Ectodermal cell (in vitro differentiated cells): Measurements from ENCODE around the gene TMEM186.

Source experiments
- H3K27ac ChIP-seq: 2 replicates; pipeline ENCODE4 v1.7.0; 2013; ENCODE audit warnings: mild to moderate bottlenecking, low read depth, low read length; ENCODE audit not compliant: insufficient read depth, poor library complexity, severe bottlenecking
- H3K27me3 ChIP-seq: 2 replicates; pipeline ENCODE4 v1.7.0; 2013; ENCODE audit warnings: mild to moderate bottlenecking, low read length; ENCODE audit not compliant: insufficient read depth, control insufficient read depth, poor library complexity, severe bottlenecking
- H3K36me3 ChIP-seq: one replicate; pipeline ENCODE4 v1.7.0; 2013; ENCODE audit warnings: low read length; ENCODE audit not compliant: control insufficient read depth, insufficient read depth
- H3K4me1 ChIP-seq: one replicate; pipeline ENCODE4 v1.7.0; 2013; ENCODE audit warnings: low read length; ENCODE audit not compliant: control insufficient read depth, insufficient read depth
- H3K4me3 ChIP-seq: 2 replicates; pipeline ENCODE4 v1.7.0; 2013; ENCODE audit warnings: low read depth, low read length, control low read depth; ENCODE audit not compliant: insufficient read depth
- H3K9me3 ChIP-seq: 2 replicates; pipeline ENCODE4 v1.7.0; 2013; ENCODE audit warnings: mild to moderate bottlenecking, low read length, moderate library complexity; ENCODE audit not compliant: control insufficient read depth
- WGBS, 2 experiments: methylation state at CpG; one replicate each; pipeline ENCODE4 v1.1.7; 2013; ENCODE audit warnings: missing lambda C conversion rate in 2 of 2; 5-methylcytosine and 5-hydroxymethylcytosine counted together

The TMEM186 gene

DNA sequence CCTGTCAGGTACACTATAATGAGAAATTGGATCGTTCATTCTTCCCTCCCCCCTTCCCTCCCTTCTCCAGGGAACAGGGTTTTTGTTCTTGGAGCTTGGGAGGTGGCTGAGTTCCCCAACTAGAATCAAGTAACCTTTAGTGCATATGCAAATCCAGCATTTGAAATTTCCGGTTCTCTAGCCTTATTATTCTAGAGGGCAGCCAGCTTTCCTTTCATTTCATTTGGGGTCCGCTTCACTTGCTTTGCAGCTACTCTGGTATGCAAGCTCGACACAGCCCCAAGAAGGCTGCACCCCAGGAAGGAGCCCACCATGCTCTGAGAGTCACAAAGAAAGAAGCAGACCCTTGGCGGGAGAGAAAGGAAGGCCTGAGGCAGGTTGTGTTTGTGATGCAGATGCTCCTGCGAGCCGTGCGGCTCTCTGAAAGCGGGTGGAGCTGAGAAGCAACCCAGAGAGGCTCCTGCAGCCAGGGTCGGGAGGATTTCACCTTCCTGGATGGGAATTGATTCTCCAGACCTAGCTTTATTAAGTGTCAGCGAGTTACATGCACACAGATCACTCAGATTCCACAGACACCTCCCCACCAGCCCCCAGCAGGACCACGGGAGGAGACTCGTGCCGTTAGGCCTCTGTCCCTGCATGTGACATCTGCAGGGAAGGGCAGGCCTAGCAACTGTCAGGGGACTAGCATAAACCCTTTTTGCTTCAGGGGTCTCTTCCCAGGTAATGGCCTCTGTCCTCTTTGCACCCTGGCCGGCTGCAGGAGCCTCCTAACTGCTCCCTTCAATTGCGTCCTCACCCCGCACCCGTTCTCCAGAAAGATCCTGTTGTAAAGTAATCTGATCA, 34.7 kb upstream of the TMEM186 start:
- Histone ChIP-seq H3K9me3 (no peaks in the 10 kb centered on the region), H3K4me1 (peaks cover 13% of the 10 kb centered on the region), H3K36me3 (no peaks in the 10 kb centered on the region), H3K4me3 (no peak overlapping the region), H3K27ac (peak overlapping the region; percentile 92), H3K27me3 (no peaks in the 10 kb centered on the region)
- WGBS, 2 experiments = 14% methylated on average over 18 of the region's 18 CpGs

DNA sequence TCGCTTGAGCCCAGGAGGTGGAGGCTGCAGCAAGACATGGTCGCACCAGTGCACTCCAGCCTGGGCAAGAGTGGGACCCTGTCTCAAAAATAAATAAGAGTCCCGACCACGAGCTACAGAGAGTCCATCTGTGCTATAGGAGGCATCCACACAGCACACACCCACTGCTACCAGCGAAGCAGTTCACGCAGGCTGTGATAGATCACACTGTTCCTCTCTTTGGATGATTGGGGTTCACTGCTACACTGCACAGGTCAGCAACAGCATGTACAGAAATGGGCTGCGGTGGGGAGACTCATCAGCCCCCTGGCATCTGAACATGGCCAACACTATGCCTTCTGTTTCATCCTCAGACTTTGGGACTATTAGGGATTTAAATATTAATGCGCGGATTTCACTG, 34.0 kb upstream of the TMEM186 start:
- Histone ChIP-seq H3K27me3 (no peaks in the 10 kb centered on the region), H3K36me3 (no peaks in the 10 kb centered on the region), H3K4me3 (no peak overlapping the region), H3K4me1 (peaks cover 13% of the 10 kb centered on the region), H3K27ac (peak overlapping the region; percentile 92), H3K9me3 (no peaks in the 10 kb centered on the region)
- WGBS, 2 experiments = 57 to 59% methylated on average over 9 of the region's 9 CpGs

DNA sequence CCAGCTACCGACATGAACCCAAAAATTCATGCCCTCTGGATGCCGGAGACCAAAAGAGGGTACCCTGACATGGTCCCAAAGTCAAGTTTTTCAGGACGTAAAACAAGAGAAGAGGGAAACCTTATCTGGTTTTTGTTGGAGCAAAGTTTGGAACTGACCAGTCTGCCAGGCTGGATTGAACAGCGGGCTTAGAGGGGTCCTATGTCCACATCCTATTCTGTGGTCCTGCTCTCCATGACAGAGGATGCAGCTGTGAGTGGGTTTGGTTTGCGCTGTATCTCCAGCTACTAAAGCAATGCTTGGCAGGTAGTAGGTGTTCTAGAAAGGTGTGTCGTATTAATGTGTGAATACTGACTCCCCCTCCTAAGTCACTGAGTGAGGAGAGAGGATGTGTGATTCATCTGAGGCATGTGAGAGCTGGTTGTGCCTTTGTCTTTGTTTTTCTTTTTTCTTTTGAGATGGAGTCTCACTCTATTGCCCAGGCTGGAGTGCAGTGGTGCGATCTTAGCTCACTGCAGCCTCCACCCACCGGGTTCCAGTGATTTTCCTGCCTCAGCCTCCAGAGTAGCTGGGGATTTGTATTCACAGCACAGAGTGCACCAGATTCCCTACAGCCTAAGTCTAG, 31.2 kb upstream of the TMEM186 start:
- H3K27me3 ChIP-seq = no peaks in the 10 kb centered on the region
- WGBS, 2 experiments = 92 to 94% methylated on average over 8 of the region's 8 CpGs
- no peak overlapping the region for H3K27ac ChIP-seq
- no peaks in the 10 kb centered on the region for H3K36me3 ChIP-seq
- H3K4me1 ChIP-seq = peaks cover 13% of the 10 kb centered on the region
- H3K9me3 ChIP-seq = no peaks in the 10 kb centered on the region
- no peak overlapping the region for H3K4me3 ChIP-seq

DNA sequence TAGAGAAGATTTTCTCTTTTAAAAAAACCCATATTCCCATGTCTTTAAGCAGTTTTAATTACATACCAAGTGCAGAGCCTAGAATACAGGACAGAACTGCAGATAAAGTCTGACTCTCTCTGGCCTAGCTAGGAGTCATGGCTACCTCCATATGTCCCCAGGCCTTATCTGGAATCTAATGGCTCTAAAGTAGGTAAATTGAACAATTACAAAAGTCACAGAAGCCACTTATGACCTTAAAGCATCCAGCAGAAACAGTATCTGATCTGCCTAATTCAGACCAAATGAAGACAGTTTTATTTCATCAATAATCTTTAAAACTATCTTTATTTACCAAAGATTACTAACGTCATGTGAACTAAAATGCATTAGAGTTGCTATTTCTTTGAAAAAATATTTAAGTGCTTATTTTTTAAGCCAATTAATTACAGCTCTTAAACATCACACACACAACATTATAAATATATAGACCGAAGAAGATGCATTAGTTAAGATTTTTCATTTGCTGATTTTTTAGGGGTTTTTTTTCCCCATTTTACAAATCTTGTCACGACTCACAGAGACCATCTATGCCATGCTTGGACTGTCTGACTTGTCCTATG, 28.9 kb upstream of the TMEM186 start:
- Histone ChIP-seq H3K27ac (no peak overlapping the region), H3K27me3 (no peaks in the 10 kb centered on the region), H3K4me1 (no peaks in the 10 kb centered on the region), H3K36me3 (no peaks in the 10 kb centered on the region), H3K9me3 (no peaks in the 10 kb centered on the region), H3K4me3 (no peak overlapping the region)
- WGBS, 2 experiments = 96 to 97% methylated on average over 2 of the region's 3 CpGs

DNA sequence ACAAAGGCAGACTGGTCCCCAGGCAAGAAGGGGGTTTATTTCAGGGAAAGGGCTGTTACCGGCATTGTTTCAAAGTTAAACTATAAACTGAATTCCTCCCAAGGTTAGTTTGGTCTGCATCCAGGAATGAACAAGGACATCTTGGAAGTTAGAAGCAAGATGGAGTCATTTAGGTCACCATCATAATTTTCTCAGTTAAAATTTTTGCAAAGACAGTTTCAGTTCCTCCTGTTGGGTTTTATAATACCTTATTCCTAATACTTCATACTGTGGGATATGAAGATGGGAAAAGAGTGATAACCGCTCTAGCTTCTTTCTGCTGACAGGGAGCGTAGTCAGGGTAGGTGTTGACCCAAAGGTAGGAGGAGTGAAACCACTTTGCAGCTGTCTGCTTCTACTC, 25.0 kb upstream of the TMEM186 start:
- H3K36me3 ChIP-seq = peaks cover 3% of the 10 kb centered on the region
- 89 to 97% methylated on average over 3 of the region's 3 CpGs for WGBS, 2 experiments
- no peaks in the 10 kb centered on the region for H3K27me3 ChIP-seq

DNA sequence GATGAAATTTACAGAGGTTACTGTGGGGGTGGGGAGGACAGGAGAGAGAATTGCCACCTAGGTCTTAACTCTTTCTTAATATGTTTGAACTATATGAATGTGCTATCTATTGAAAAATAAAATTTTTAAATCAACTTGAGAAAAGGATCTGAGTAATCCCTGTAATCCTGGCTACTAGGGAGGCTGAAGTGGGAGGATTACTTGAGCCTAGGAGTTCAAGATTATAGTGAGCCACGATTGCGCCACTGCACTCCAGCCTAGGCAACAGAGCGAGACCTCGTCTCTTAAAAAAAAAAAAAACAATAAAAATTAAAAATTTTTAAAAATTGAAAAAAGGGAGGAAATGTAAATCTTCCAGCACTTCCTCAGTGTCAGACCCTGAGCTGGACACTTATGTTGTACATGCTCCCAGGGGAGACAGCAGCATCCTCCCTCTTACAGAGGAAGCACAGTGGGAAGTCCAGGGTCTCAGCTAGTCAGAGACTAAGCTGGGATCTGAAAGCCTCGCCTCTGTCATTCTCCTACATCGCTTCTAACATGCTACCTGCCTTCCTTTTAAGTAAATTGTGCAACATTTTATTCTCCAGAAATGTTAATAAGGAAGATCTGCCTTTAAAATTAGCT, 22.1 kb upstream of the TMEM186 start:
- Histone ChIP-seq H3K27me3 (no peaks in the 10 kb centered on the region), H3K9me3 (no peaks in the 10 kb centered on the region), H3K36me3 (peaks cover 12% of the 10 kb centered on the region), H3K27ac (no peak overlapping the region), H3K4me1 (no peaks in the 10 kb centered on the region), H3K4me3 (no peak overlapping the region)
- 90 to 100% methylated on average over 3 to 6 of the region's 6 CpGs for WGBS, 2 experiments

More for the DNA sequence above, 25.0 kb upstream of the TMEM186 start:
- no peaks in the 10 kb centered on the region for H3K4me1 ChIP-seq
- H3K9me3 ChIP-seq = no peaks in the 10 kb centered on the region
- no peak overlapping the region for H3K4me3 ChIP-seq
- H3K27ac ChIP-seq = no peak overlapping the region

DNA sequence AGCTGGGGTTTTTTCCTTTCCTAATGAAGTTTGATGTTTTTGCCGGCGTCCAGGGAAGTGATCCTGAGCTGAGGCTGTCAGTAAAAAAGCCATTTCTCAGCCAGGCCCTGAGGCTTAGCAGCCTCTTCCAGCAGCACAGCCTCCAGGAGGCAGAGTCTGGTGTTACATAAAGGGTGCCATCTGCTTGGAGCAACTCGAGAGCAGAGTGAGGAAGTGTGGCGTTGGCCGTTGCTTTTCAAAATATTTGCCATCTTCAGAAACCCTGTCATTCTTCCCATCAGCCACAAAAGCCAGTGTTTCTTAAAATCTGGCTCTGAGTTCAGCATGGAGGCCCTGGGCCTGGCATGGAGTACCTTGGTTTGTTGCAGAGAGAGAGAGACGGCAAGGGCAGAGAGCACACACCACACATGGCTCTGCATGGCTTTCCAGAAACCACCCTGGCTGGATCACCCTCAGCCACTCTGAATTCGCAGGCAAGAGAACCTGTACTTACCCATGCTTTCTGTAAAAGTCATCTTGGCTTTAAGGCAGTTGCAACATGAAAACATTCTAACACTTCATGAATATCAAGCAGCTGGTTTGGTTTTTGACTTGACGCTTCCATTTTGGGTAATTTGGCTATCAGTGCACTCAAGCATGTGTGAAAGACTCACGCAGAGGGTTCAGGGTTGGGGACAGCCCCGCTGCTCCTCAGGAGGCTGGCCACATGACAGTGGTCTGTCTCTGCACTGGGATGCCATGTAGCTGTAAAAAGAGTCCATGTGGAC, 21.2 kb upstream of the TMEM186 start:
- H3K36me3 ChIP-seq = peaks cover 19% of the 10 kb centered on the region
- no peaks in the 10 kb centered on the region for H3K27me3 ChIP-seq
- 90 to 92% methylated on average over 10 of the region's 10 CpGs for WGBS, 2 experiments
- H3K9me3 ChIP-seq = no peaks in the 10 kb centered on the region
- H3K4me3 ChIP-seq = no peak overlapping the region
- H3K4me1 ChIP-seq = no peaks in the 10 kb centered on the region
- H3K27ac ChIP-seq = no peak overlapping the region

DNA sequence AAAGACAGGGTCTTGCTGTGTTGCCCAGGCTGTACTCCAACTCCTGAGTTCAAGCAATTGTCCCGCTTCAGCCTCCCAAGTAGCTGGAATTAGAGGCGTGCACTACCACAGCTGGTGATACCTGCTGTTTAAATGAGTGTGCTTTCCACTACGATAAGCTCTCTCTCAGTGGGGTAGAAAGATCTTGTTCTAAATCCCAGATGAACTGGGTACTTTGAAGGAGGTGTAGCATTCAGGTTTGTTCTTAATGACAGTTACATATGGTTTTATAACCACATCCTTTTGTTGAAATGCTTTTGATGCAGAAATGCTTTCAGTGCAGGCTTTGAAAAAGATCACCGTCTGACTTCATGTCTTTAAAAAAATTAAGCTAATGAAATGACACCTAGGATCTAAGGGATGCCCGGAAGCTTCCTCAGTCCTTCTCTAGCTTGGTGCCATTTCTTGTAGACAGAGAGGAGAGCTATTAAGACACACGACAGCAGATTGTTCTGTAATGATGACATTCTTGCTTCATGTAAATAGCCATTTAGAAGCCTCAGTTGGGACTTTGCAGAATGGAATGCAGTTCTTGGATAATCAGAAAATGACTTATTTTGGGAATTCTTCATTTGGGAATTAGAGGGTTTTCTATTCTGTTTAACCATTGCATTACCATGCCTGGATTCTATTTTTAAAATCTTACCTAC, 19.7 kb upstream of the TMEM186 start:
- Histone ChIP-seq H3K4me3 (no peak overlapping the region), H3K27ac (no peak overlapping the region), H3K4me1 (no peaks in the 10 kb centered on the region), H3K9me3 (no peaks in the 10 kb centered on the region), H3K27me3 (no peaks in the 10 kb centered on the region), H3K36me3 (peaks cover 19% of the 10 kb centered on the region)
- WGBS, 2 experiments = 93 to 94% methylated on average over 6 of the region's 6 CpGs

DNA sequence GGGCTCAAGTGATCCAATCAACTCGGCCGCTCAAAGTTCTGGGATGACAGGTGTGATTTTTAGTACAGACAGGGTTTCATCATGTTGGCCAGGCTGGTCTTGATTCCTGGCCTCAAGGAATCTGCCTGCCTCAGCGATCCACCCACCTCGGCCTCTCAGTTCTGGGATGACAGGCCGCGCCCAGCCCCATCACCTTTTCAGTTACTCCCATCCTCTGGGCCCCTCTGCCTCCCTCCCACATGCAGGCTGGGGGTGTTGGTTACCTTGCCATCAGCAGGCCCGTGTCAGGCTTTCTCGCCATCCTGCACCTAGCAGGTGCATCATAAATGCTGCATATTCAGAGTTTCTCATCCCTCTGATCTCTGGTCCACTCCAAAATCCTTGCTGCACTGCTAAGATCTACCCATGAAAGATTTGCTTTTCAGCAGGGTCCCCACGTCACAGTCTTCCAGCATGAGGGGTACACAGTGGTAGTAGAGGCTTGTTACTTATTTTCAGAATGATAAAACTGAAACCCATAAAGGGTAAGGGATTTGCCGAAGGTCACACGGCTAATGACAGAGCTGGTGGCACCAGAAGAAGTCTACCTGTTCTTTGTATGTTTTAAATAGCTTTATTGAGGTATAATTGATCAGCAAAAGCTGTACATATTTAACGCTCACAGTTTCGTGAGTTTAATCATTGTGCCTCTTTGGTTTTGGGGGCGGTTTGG, 16.8 kb upstream of the TMEM186 start:
- WGBS, 2 experiments = 90 to 91% methylated on average over 13 of the region's 14 CpGs

More for the DNA sequence above, 16.8 kb upstream of the TMEM186 start:
- Histone ChIP-seq H3K27ac (no peak overlapping the region), H3K4me1 (no peaks in the 10 kb centered on the region), H3K27me3 (no peaks in the 10 kb centered on the region), H3K4me3 (no peak overlapping the region), H3K9me3 (no peaks in the 10 kb centered on the region), H3K36me3 (peaks cover 26% of the 10 kb centered on the region)
